ENCODE measurements around the gene FEZF2.

- TF ChIP-seq AFF4 (CRISPR knock-in tag; IDR thresholded peaks at IDR 0.05; ENCODE audit: borderline replicate concordance) (no peak), CTCF (IDR thresholded peaks at IDR 0.05) (no peak), ZNF121 (CRISPR knock-in tag; IDR thresholded peaks at IDR 0.05) (no peak), ZNF219 (CRISPR knock-in tag; IDR thresholded peaks at IDR 0.05; ENCODE audit: borderline replicate concordance) (no peak), CREB1 (CRISPR knock-in tag; IDR thresholded peaks at IDR 0.05) (no peak), ZNF232 (CRISPR knock-in tag; IDR thresholded peaks at IDR 0.05) (no peak), E2F1 (CRISPR knock-in tag; IDR thresholded peaks at IDR 0.05) (no peak), ETV6 (CRISPR knock-in tag; IDR thresholded peaks at IDR 0.05) (no peak), E2F4 (CRISPR knock-in tag; IDR thresholded peaks at IDR 0.05; ENCODE audit: borderline replicate concordance, low read depth) (no peak), TP53 (CRISPR knock-in tag; IDR thresholded peaks at IDR 0.05) (no peak)
- TF ChIP-seq, protein P1, sequence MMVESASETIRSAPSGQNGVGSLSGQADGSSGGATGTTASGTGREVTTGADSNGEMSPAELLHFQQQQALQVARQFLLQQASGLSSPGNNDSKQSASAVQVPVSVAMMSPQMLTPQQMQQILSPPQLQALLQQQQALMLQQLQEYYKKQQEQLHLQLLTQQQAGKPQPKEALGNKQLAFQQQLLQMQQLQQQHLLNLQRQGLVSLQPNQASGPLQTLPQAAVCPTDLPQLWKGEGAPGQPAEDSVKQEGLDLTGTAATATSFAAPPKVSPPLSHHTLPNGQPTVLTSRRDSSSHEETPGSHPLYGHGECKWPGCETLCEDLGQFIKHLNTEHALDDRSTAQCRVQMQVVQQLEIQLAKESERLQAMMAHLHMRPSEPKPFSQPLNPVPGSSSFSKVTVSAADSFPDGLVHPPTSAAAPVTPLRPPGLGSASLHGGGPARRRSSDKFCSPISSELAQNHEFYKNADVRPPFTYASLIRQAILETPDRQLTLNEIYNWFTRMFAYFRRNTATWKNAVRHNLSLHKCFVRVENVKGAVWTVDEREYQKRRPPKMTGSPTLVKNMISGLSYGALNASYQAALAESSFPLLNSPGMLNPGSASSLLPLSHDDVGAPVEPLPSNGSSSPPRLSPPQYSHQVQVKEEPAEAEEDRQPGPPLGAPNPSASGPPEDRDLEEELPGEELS (CRISPR knock-in tag; IDR thresholded peaks at IDR 0.05), result no peak
- TF ChIP-seq, protein P2, sequence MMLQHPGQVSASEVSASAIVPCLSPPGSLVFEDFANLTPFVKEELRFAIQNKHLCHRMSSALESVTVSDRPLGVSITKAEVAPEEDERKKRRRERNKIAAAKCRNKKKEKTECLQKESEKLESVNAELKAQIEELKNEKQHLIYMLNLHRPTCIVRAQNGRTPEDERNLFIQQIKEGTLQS (CRISPR knock-in tag; conservative IDR thresholded peaks at IDR 0.05), result no peak
These were observed 474 bp upstream of the FEZF2 start for GRCh38 chr3:62373714-62374333.

Data from WTC11 (cell line).